GM10248 (cell line): ENCODE measurements around the gene LGR4.

ENCODE experiments used
- CTCF ChIA-PET: fragments of 300-600 bp; sonication (Branson Sonifier 250); formaldehyde crosslinking; extraction: SDS; loops from one replicate; lab custom pipeline; 2021; ENCODE audit warnings: antibody characterized with exemption; lab: Yijun Ruan, JAX
- POLR2A ChIA-PET: fragments of 350-650 bp; sonication (Branson Sonifier 250); formaldehyde crosslinking; extraction: SDS; loops from one replicate; lab custom pipeline; 2020; ENCODE audit warnings: antibody characterized with exemption; lab: Yijun Ruan, JAX
- DNase-seq: peaks from one replicate; pipeline ENCODE4 v3.0.0; 2012; ENCODE audit errors: extremely low spot score
- CTCF ChIP-seq: IDR thresholded peaks from 2 replicates; pipeline ENCODE4 v1.5.1; 2012; ENCODE audit warnings: mild to moderate bottlenecking, low read depth; ENCODE audit errors: extremely low read depth, missing control alignments, control extremely low read depth

The LGR4 gene

GRCh38 chr11:27464289-27464696 is 8.3 kb downstream of the LGR4 start:
- POLR2A ChIA-PET: no interaction called here
- DNase-seq: no peak
- no peak for TF ChIP-seq CTCF
- CTCF ChIA-PET: interaction anchor here (0.9 to 2.8 kb wide), 3 partner anchors 8 to 35 kb away, joined by 3 to 10 read pairs (median 3); no protein-coding TSS in a partner anchor

GRCh38 chr11:27462543-27462942 is 10.0 kb downstream of the LGR4 start:
- no peak for DNase-seq
- ChIA-PET POLR2A (no interaction called here), CTCF (interaction anchor here (1.9 kb wide), 1 partner anchor 36 kb away, joined by 5 read pairs; no protein-coding TSS in a partner anchor)
- no peak for TF ChIP-seq CTCF

- TF ChIP-seq CTCF: no peak
- CTCF ChIA-PET: interaction anchor here (1.0 to 1.8 kb wide), 5 partner anchors 11 to 40 kb away, joined by 3 to 5 read pairs (median 3); no protein-coding TSS in a partner anchor
Measured at GRCh38 chr11:27460158-27460978, 12.2 kb downstream of the LGR4 start.

GRCh38 chr11:27459191-27459590 is 13.4 kb downstream of the LGR4 start:
- CTCF ChIA-PET: interaction anchor here (0.9 to 1.7 kb wide), 3 partner anchors 26 to 276 kb away, joined by 3 to 5 read pairs (median 3); no protein-coding TSS in a partner anchor
- POLR2A ChIA-PET: no interaction called here
- no peak for TF ChIP-seq CTCF
- no peak for DNase-seq

More at GRCh38 chr11:27460158-27460978, 12.2 kb downstream of the LGR4 start:
- DNase-seq: no peak
- POLR2A ChIA-PET: no interaction called here

GRCh38 chr11:27458182-27458581 is 14.4 kb downstream of the LGR4 start:
- DNase-seq: no peak
- TF ChIP-seq CTCF: no peak
- ChIA-PET CTCF (interaction anchor here (0.9 to 1.7 kb wide), 2 partner anchors 27 to 275 kb away, joined by 3 to 5 read pairs; no protein-coding TSS in a partner anchor), POLR2A (no interaction called here)

GRCh38 chr11:27456795-27457329 is 15.7 kb downstream of the LGR4 start:
- TF ChIP-seq CTCF: no peak
- POLR2A ChIA-PET: no interaction called here
- CTCF ChIA-PET: interaction anchor here (0.7 to 2.3 kb wide), 3 partner anchors 8 to 15 kb away, joined by 3 to 10 read pairs (median 3); no protein-coding TSS in a partner anchor
- DNase-seq: no peak
